ENCODE data around the gene ANKRD34C. TPM values are rescaled to one million over a fixed set of nuclear protein-coding genes. Genes with fewer than 3 reads are reported as not detected.

The ANKRD34C gene
- total and polyA plus RNA-seq, 2 of the 8 experiments (the other 6 are each of a cell fraction or from before 2014, with no cell fraction given) = 0.02 TPM; not detected in 1

GRCh38 chr15:79296583-79296982, 14.1 kb downstream of the ANKRD34C start:
- no peak overlapping the region for H2BK12ac ChIP-seq (ENCODE audit: low read depth, low read length)
- H2BK5ac ChIP-seq (ENCODE audit: low read depth, low read length) = no peak overlapping the region
- no peak overlapping the region for H2BK15ac ChIP-seq (ENCODE audit: low read length)
- H3K27me3 ChIP-seq (replicated peaks in 1 of 4; ENCODE audit: control insufficient read depth in 3 of 4, extremely low read depth in 1 of 4, insufficient read depth in 3 of 4, low read length in 3 of 4) = peaks cover 0 to 2% (median under 1%) of the 10 kb centered on the region in 4 experiments; a peak in 3 of 7 replicates
- no peak overlapping the region for H2BK20ac ChIP-seq (ENCODE audit: low read length)
- peak; percentile 76 for FAIRE-seq
- DNase-seq (ENCODE audit: low read depth in 1 of 2, low spot score in 2 of 2) = no peak
- H4K91ac ChIP-seq (replicated peaks; ENCODE audit: insufficient read length, low read length) = no peak overlapping the region
- WGBS, 2 experiments (ENCODE audit: extremely low coverage in 1 of 2, insufficient coverage in 1 of 2, insufficient read length in 1 of 2, insufficient replicate concordance in 2 of 2, low coverage in 1 of 2, low lambda C conversion rate in 2 of 2, missing lambda C conversion rate in 1 of 2) = 70% methylated on average over 4 of the region's 4 CpGs; no CpG with 5 or more reads in 1 of the 2 experiments
- H3K14ac ChIP-seq (ENCODE audit: insufficient read length) = no peak overlapping the region
- no peak overlapping the region for H3K18ac ChIP-seq (ENCODE audit: extremely low read depth, low read length)
- no peak overlapping the region for H3K4me2 ChIP-seq (ENCODE audit: insufficient read depth in 1 of 2, low read depth in 2 of 2, low read length in 2 of 2)
- no peak overlapping the region for H3K23ac ChIP-seq (ENCODE audit: insufficient read length)
- POLR2A ChIA-PET (ENCODE audit: partially characterized antibody) = no interaction called here
- H2AK5ac ChIP-seq (ENCODE audit: low read depth, low read length) = no peak overlapping the region
- no peaks in the 10 kb centered on the region for H3K79me2 ChIP-seq (ENCODE audit: control insufficient read depth in 1 of 2, insufficient read depth in 2 of 2, low read length in 2 of 2)
- no peaks in the 10 kb centered on the region for H4K20me1 ChIP-seq (replicated peaks in 1 of 2; ENCODE audit: control insufficient read depth in 1 of 2, insufficient read depth in 2 of 2, low read length in 2 of 2)
- H3K9ac ChIP-seq (replicated peaks in 1 of 4; ENCODE audit: extremely low read depth in 1 of 4, low read depth in 3 of 4, low read length in 3 of 4) = no peak overlapping the region
- H2AFZ ChIP-seq (ENCODE audit: low read length) = peak overlapping the region; percentile 98
- no peak overlapping the region for H2BK120ac ChIP-seq (replicated peaks; ENCODE audit: low read depth, low read length)
- no peak overlapping the region for H4K8ac ChIP-seq (ENCODE audit: extremely low read depth, insufficient read depth, low read length)
- no peaks in the 10 kb centered on the region for H3K4me1 ChIP-seq (replicated peaks in 1 of 4; ENCODE audit: control insufficient read depth in 3 of 4, insufficient read depth in 4 of 4, low read length in 3 of 4)
- H3K23me2 ChIP-seq (ENCODE audit: low read depth, low read length) = no peaks in the 10 kb centered on the region
- no peak overlapping the region for H3K27ac ChIP-seq (ENCODE audit: low read depth, low read length)
- CTCF ChIA-PET (ENCODE audit: partially characterized antibody) = interaction anchor here (0.9 to 2.6 kb wide), 8 partner anchors 12 to 289 kb away, joined by 3 to 8 read pairs (median 3); partner anchors contain the start of gene TMED3
- no peaks in the 10 kb centered on the region for H3K9me3 ChIP-seq (ENCODE audit: insufficient read depth in 2 of 2, low read depth in 1 of 2, low read length in 1 of 2)
- H3K79me1 ChIP-seq (ENCODE audit: low read depth, low read length) = no peaks in the 10 kb centered on the region
- H4K5ac ChIP-seq (ENCODE audit: insufficient read length, low read depth, low read length) = no peak overlapping the region
- no peaks in the 10 kb centered on the region for H3K36me3 ChIP-seq (ENCODE audit: control insufficient read depth in 2 of 4, insufficient read depth in 4 of 4, low read length in 3 of 4)
- no peak overlapping the region for H3K4me3 ChIP-seq (ENCODE audit: extremely low read depth in 1 of 4, insufficient read depth in 2 of 4, low read depth in 3 of 4, low read length in 4 of 4)
- H3K56ac ChIP-seq (replicated peaks; ENCODE audit: insufficient read length, low read depth, low read length) = no peak overlapping the region
- H3K4ac ChIP-seq (replicated peaks; ENCODE audit: insufficient read length, low read depth, low read length) = no peak overlapping the region
- TF ChIP-seq YY1 (IDR thresholded peaks at IDR 0.05; ENCODE audit: low read depth, low read length) (no peak), JUND (IDR thresholded peaks at IDR 0.05; ENCODE audit: low read length) (no peak), RXRA (IDR thresholded peaks at IDR 0.05; ENCODE audit: insufficient read depth, low read depth, low read length) (no peak), ASH2L (IDR thresholded peaks at IDR 0.05; ENCODE audit: low read length) (no peak), RAD21 (IDR thresholded peaks at IDR 0.05 in 1 of 2, conservative IDR thresholded peaks at IDR 0.05 in 1 of 2; ENCODE audit: low read depth in 2 of 2, low read length in 2 of 2) (peak in 1 of 2 experiments; percentile 30; a peak in 2 of 4 replicates), KDM4A (IDR thresholded peaks at IDR 0.05; ENCODE audit: low read depth, low read length, severe bottlenecking) (no peak), SAP30 (IDR thresholded peaks at IDR 0.05; ENCODE audit: insufficient read depth, insufficient replicate concordance, low read length) (no peak), NANOG (IDR thresholded peaks at IDR 0.05; ENCODE audit: insufficient read depth, low read depth, low read length, poor library complexity, severe bottlenecking) (no peak), ATF2 (IDR thresholded peaks at IDR 0.05; ENCODE audit: low read length) (no peak)
- TF ChIP-seq, protein P1, sequence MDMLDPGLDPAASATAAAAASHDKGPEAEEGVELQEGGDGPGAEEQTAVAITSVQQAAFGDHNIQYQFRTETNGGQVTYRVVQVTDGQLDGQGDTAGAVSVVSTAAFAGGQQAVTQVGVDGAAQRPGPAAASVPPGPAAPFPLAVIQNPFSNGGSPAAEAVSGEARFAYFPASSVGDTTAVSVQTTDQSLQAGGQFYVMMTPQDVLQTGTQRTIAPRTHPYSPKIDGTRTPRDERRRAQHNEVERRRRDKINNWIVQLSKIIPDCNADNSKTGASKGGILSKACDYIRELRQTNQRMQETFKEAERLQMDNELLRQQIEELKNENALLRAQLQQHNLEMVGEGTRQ (IDR thresholded peaks at IDR 0.05; ENCODE audit: low read length) = no peak
